ENCODE data around the gene PGAP3.

The PGAP3 gene

DNA sequence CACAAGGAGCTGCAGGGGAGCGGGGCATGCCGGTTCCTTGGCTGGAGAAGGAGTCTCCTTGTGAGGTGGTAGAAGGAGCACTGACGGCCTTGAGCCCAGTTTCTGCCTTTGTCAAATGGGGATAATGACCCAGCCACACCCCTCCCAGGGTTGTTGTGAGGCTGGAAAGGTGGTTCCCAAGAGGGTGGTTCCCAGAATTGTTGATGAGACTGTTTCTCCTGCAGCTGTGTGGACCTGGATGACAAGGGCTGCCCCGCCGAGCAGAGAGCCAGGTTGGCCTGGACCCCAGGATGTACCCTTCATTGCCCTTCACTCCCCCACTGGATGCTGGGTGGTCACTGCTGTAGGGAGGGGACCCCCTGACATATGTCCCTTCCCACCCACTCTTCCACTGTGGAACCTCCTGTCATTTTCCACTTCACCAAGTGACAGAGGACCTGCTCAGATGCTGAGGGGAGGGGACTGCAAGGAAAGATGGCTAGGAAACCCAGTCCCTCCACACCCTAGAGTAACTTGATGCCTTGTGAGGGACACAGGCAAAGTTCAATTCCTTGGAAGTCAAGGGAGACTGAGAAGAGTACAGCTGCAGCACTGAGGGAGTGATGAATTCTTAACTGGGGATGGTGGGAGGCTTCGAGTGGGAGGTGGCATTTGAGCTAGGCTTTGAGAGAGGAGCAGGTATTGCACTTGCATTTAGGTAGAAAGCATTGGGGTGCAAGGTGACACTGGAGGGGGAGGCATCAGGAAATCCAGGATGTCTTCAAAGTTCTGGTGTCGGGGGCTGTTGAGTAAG lies 31.9 kb upstream of the PGAP3 start:
- TF ChIP-seq, protein P1, sequence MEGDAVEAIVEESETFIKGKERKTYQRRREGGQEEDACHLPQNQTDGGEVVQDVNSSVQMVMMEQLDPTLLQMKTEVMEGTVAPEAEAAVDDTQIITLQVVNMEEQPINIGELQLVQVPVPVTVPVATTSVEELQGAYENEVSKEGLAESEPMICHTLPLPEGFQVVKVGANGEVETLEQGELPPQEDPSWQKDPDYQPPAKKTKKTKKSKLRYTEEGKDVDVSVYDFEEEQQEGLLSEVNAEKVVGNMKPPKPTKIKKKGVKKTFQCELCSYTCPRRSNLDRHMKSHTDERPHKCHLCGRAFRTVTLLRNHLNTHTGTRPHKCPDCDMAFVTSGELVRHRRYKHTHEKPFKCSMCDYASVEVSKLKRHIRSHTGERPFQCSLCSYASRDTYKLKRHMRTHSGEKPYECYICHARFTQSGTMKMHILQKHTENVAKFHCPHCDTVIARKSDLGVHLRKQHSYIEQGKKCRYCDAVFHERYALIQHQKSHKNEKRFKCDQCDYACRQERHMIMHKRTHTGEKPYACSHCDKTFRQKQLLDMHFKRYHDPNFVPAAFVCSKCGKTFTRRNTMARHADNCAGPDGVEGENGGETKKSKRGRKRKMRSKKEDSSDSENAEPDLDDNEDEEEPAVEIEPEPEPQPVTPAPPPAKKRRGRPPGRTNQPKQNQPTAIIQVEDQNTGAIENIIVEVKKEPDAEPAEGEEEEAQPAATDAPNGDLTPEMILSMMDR (IDR thresholded peaks at IDR 0.05; ENCODE audit: low read depth, low read length), result no peak
- DNase-seq (ENCODE audit: extremely low read depth, low read depth), result no peak

- DNase-seq (ENCODE audit: extremely low read depth, low read depth), result no peak
- TF ChIP-seq, protein P1 (IDR thresholded peaks at IDR 0.05; ENCODE audit: low read depth, low read length), result no peak
Measured at GRCh38 chr17:39717660-39718059, 29.8 kb upstream of the PGAP3 start.

- DNase-seq (ENCODE audit: extremely low read depth, low read depth), result no peak
- TF ChIP-seq, protein P1 (IDR thresholded peaks at IDR 0.05; ENCODE audit: low read depth, low read length), result no peak
Measured at GRCh38 chr17:39716879-39717536, 29.2 kb upstream of the PGAP3 start.

DNA sequence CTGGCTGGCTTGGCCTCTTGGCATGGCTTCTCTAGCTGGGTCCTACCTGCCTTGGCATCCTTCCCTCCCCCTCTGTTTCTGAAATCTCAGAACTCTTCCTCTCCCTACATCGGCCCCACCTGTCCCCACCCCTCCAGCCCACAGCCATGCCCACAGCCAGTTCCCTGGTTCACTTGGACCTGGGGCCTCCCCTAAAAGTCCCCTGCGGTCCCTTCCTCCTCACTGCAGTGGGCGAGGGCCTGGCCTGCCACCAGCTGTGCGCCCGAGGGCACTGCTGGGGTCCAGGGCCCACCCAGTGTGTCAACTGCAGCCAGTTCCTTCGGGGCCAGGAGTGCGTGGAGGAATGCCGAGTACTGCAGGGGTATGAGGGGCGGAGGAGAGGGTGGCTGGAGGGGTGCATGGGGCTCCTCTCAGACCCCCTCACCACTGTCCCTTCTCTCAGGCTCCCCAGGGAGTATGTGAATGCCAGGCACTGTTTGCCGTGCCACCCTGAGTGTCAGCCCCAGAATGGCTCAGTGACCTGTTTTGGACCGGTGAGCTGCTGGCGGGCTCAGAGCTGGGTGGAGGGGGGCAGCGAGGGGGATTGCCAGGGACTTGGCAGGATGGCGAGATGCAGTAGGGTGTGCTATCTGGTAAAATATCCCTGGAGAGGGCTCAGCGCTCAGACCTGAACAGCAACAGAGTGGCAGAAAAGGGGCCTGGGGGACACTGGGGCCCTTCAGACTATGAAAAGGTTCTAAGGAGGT lies 28.4 kb upstream of the PGAP3 start:
- DNase-seq (ENCODE audit: extremely low read depth, low read depth), result no peak
- TF ChIP-seq, protein P1 (IDR thresholded peaks at IDR 0.05; ENCODE audit: low read depth, low read length), result no peak

- TF ChIP-seq, protein P1 (IDR thresholded peaks at IDR 0.05; ENCODE audit: low read depth, low read length), result no peak
- DNase-seq (ENCODE audit: extremely low read depth, low read depth), result no peak
Measured at GRCh38 chr17:39715375-39716072, 27.7 kb upstream of the PGAP3 start.

DNA sequence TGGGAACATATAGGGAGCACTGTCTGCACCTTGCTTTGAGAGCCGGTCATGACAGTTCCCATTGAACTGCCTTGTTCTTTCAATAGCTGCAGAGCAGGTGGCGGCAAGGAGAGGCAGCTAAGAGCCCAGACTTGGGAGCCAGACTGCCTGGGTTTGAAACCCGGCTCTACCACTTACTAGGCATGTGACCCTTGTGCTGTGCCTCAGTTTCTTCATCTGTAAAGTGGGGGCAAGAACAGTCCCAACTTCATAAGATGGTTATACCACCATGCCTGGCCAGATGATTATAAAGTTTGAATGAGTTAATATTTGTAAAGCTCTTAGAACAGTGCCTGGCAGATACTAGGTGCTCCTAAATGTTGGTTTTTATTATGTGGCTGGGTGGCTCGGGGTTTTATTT lies 26.4 kb upstream of the PGAP3 start:
- no peak for DNase-seq (ENCODE audit: extremely low read depth, low read depth)
- TF ChIP-seq, protein P1 (IDR thresholded peaks at IDR 0.05; ENCODE audit: low read depth, low read length), result no peak
